EH (cell line): Measurements from ENCODE around the gene NYNRIN.
"Not testable (repeated sequence)": the region's sequence is repeated elsewhere in the genome, so short reads cannot be mapped to it uniquely, and the experiment has no call there.

Source experiments
- DNase-seq: peaks from one replicate; pipeline ENCODE4 v3.0.0-alpha.2; 2015; ENCODE audit warnings: low read depth

NYNRIN gene

GRCh38 chr14:24431569-24432258 is 32.9 kb downstream of the NYNRIN start:
- DNase-seq = peak; percentile 93

- no peak for DNase-seq
Observed at GRCh38 chr14:24432259-24433131, 33.7 kb downstream of the NYNRIN start.

DNA sequence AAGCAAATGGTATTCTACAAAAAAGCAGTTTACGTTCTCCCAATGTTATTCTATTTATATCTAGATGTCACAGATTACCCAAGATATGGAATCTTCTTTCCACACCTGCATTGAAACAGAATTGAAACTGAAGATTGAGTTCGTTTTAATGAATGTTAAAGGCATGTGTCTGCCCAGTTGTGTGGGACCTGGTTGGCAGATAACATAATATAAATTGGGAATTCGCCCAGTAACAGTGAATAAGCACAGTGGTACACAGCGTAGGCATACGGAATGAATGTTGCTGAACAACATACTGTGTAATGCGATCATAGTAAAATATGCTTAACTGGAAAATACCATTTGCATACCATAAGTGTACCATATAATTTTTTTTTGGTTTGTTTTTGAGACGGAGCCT is 35.2 kb downstream of the NYNRIN start:
- DNase-seq = no peak

GRCh38 chr14:24434676-24435075 is 35.9 kb downstream of the NYNRIN start:
- DNase-seq = no peak

DNA sequence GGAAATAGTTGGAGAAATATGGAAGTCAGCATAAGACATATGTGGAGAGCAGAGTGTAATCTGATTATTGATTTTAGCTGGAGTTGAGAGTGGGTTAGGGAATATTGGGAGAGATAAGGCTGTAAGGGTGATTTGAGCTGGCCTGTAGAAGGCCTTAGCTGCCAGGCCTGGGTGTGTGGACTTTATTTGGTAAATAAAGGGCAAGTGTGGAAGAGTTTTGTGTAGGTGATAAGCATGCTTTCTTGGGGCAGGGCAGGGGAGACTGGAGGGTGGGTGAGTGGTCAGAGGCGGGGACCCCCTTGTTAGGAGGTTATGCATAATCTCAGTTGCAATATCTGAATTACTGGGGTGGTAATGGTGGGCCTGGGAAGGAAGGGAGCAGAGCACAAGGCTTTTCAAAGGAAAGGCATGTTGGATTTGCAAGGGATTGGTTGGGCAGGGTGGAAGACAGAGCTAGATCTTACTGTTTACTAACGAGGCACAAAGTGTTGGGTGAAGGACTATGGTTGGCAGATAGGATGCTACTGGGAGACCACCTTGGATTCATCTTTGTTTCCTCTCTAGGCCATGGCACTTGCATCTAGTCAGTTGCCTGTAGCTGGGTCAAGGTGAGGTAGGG is 36.5 kb downstream of the NYNRIN start:
- no peak for DNase-seq

DNA sequence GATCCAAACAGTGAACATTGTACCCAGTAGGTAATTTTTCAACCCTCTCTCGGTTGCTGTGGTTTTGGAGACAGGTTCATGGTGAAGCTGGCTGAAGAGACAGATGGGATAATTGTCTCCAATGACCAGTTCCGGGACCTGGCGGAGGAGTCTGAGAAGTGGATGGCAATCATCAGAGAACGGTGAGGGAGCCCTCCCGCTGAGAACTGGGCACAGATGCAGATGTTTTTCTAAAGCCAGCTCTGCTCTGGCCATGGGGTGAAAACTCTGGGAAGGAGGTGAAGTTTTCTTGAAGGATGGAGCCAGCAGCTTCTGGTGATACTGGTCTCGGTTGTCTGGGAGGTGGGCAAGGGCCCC is 37.2 kb downstream of the NYNRIN start:
- DNase-seq = no peak

GRCh38 chr14:24436355-24437019 is 37.7 kb downstream of the NYNRIN start:
- peak; percentile 82 for DNase-seq

GRCh38 chr14:24437020-24437735 is 38.4 kb downstream of the NYNRIN start:
- DNase-seq = no peak

- no peak for DNase-seq
Observed at GRCh38 chr14:24437736-24438067, 38.9 kb downstream of the NYNRIN start.

GRCh38 chr14:24438223-24439097 is 39.7 kb downstream of the NYNRIN start:
- no peak for DNase-seq

GRCh38 chr14:24439257-24439656 is 40.5 kb downstream of the NYNRIN start:
- no peak for DNase-seq

- DNase-seq = no peak
Observed at GRCh38 chr14:24439830-24440605, 41.2 kb downstream of the NYNRIN start.

- no peak for DNase-seq
Observed at GRCh38 chr14:24440606-24441399, 42.0 kb downstream of the NYNRIN start.

DNA sequence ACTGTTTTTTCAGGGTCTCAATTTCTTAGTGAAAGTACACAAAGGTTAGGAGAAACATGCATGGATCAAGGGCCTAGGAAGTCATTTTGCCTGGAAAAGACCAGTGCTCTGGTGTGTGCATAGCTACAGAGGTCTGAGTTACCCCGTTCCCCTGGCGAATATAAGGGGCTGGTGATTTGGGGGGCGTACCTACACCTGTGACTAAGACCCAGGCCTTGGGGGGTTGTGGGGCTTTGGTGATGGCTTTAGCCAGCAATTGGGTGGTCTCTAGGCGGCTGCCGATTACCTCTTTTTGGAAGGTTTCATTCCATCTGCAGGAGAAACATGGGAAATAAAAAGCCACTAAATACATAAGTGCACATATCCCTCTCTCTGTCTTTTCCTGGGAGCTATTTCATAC is 42.7 kb downstream of the NYNRIN start:
- DNase-seq = no peak

DNA sequence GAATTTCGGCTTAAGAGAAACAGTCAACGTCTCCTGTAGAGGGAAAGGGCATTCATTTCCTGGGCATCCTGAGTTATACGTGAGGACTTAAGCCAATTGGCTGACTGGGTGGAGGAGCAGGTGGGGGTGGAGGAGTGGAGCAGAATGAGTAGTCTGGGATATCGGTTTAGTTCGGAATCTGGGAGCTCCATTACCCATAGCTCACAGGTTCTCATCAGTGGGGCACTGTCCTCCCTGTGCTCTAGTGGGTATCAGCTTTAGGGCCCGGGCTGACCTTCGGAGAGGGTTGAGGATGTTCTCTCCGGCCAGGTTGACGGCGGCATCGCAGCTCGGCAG is 43.1 kb downstream of the NYNRIN start:
- DNase-seq = no peak

- peak; percentile 99 for DNase-seq
Observed at GRCh38 chr14:24442240-24443052, 43.6 kb downstream of the NYNRIN start, which contains the start of gene SDR39U1. Gene SDR39U1, minus strand, starts transcription at chr14:24442776. Its CDS starts 7 bp downstream, at chr14:24442769.

- no peak for DNase-seq
Observed at GRCh38 chr14:24443053-24443665, 44.4 kb downstream of the NYNRIN start.

DNA sequence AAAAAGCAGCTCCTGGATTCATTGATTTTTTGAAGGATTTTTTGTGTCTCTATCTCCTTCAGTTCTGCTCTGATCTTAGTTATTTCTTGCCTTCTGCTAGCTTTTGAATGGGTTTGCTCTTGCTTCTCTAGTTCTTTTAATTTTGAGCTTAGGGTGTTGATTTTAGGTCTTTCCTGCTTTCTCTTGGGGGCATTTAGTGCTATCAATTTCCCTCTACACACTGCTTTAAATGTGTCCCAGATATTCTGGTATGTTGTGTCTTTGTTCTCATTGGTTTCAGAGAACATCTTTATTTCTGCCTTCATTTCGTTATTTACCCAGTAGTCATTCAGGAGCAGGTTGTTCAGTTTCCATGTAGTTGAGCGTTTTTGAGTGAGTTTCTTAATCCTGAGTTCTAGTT is 52.0 kb downstream of the NYNRIN start:
- not testable (repeated sequence) for DNase-seq
